ENCODE measurements around the gene IL17RE.
"Not testable (repeated sequence)": the region's sequence is repeated elsewhere in the genome, so short reads cannot be mapped to it uniquely, and the experiment has no call there.

IL17RE gene

GRCh38 chr3:9898467-9899241 is 4.0 kb upstream of the IL17RE start:
- H3K4me3 ChIP-seq (ENCODE audit: control insufficient read depth, low read depth, low read length) = no peak overlapping the region
- DNase-seq (ENCODE audit: low read depth) = no peak
- no peak for TF ChIP-seq CTCF (IDR thresholded peaks at IDR 0.05; ENCODE audit: control insufficient read depth, insufficient read depth, low read depth, low read length, missing control alignments)

- TF ChIP-seq CTCF (IDR thresholded peaks at IDR 0.05; ENCODE audit: control insufficient read depth, insufficient read depth, low read depth, low read length, missing control alignments) = no peak
- no peak overlapping the region for H3K4me3 ChIP-seq (ENCODE audit: control insufficient read depth, low read depth, low read length)
- DNase-seq (ENCODE audit: low read depth) = no peak
Measured at GRCh38 chr3:9899289-9899791, 3.3 kb upstream of the IL17RE start.

GRCh38 chr3:9900965-9901415 is 1.7 kb upstream of the IL17RE start:
- DNase-seq (ENCODE audit: low read depth); H3K4me3 ChIP-seq (ENCODE audit: control insufficient read depth, low read depth, low read length): not testable (repeated sequence)

- DNase-seq (ENCODE audit: low read depth) = no peak
- TF ChIP-seq CTCF (IDR thresholded peaks at IDR 0.05; ENCODE audit: control insufficient read depth, insufficient read depth, low read depth, low read length, missing control alignments) = no peak
- no peak overlapping the region for H3K4me3 ChIP-seq (ENCODE audit: control insufficient read depth, low read depth, low read length)
Measured at GRCh38 chr3:9901967-9902366, 681 bp upstream of the IL17RE start.

- no peak for TF ChIP-seq CTCF (IDR thresholded peaks at IDR 0.05; ENCODE audit: control insufficient read depth, insufficient read depth, low read depth, low read length, missing control alignments)
- no peak for DNase-seq (ENCODE audit: low read depth)
- H3K4me3 ChIP-seq (ENCODE audit: control insufficient read depth, low read depth, low read length) = no peak overlapping the region
Measured at GRCh38 chr3:9903238-9903624, 583 bp downstream of the IL17RE start.

GRCh38 chr3:9903904-9904303 is 1.3 kb downstream of the IL17RE start:
- TF ChIP-seq CTCF (IDR thresholded peaks at IDR 0.05; ENCODE audit: control insufficient read depth, insufficient read depth, low read depth, low read length, missing control alignments) = no peak
- H3K4me3 ChIP-seq (ENCODE audit: control insufficient read depth, low read depth, low read length) = no peak overlapping the region
- DNase-seq (ENCODE audit: low read depth) = no peak

- DNase-seq (ENCODE audit: low read depth) = no peak
- no peak overlapping the region for H3K4me3 ChIP-seq (ENCODE audit: control insufficient read depth, low read depth, low read length)
- TF ChIP-seq CTCF (IDR thresholded peaks at IDR 0.05; ENCODE audit: control insufficient read depth, insufficient read depth, low read depth, low read length, missing control alignments) = no peak
Measured at GRCh38 chr3:9906480-9906879, 3.8 kb downstream of the IL17RE start.
